Gastrocnemius medialis (tissue), 4 donors: ENCODE data around the gene PSMB3. TPM values are rescaled to one million over a fixed set of nuclear protein-coding genes. Genes with fewer than 3 reads are reported as not detected.
A peak's percentile ranks its signal among the peaks of the same experiment; 100 is the strongest.

ENCODE experiments used
- ATAC-seq, 2 donors: fragments of 150-250 bp; one replicate each; pipeline ENCODE4 v1.9.1; 2016
- DNase-seq, 2 donors: peaks; one replicate each; pipeline ENCODE4 v3.0.0-alpha.2; 2019
- H3K27ac ChIP-seq, 4 donors: fragments of 200-600 bp; sonication (generic); 1 replicate in 1 of 4; 2 replicates in 3 of 4; pipeline ENCODE4 v1.5.1; 2016 to 2018; ENCODE audit warnings: mild to moderate bottlenecking in 2 of 4, moderate library complexity in 1 of 4
- H3K27me3 ChIP-seq, 3 donors: fragments of 200-600 bp; sonication (generic) in 2 of 3; 1 replicate in 1 of 3; 2 replicates in 2 of 3; pipeline versions ENCODE4 v1.5.1 to v1.6.0; 2016 to 2019; ENCODE audit warnings: mild to moderate bottlenecking in 1 of 3, moderate library complexity in 1 of 3
- H3K36me3 ChIP-seq, 2 donors: fragments of 200-600 bp; sonication (generic) in 1 of 2; one replicate each; pipeline ENCODE4 v1.5.1; 2017 to 2018
- H3K4me1 ChIP-seq, 2 donors: fragments of 200-600 bp; sonication (generic) in 1 of 2; one replicate each; pipeline ENCODE4 v1.5.1; 2016 to 2017; ENCODE audit warnings: mild to moderate bottlenecking in 2 of 2
- H3K4me3 ChIP-seq, 4 donors: fragments of 200-600 bp; sonication (generic) in 3 of 4; 1 replicate in 1 of 4; 2 replicates in 3 of 4; pipeline ENCODE4 v1.5.1; 2016 to 2019; ENCODE audit warnings: mild to moderate bottlenecking in 2 of 4
- H3K9me3 ChIP-seq, 3 donors: fragments of 200-600 bp; sonication (generic) in 2 of 3; 1 replicate in 1 of 3; 2 replicates in 2 of 3; pipeline ENCODE4 v1.5.1; 2016 to 2019
- CTCF ChIP-seq, 5 experiments: fragments of 450-650 bp in 3 of 5; fragments of 200-600 bp in 2 of 5; sonication (generic) in 2 of 5; IDR thresholded peaks in 4 of 5; conservative IDR thresholded peaks in 1 of 5; 1 replicate in 4 of 5; 2 replicates in 1 of 5; pipeline ENCODE4 v1.5.1; 2016 to 2019; ENCODE audit warnings: antibody characterized with exemption in 5 of 5, mild to moderate bottlenecking in 3 of 5, moderate library complexity in 3 of 5
- POLR2A ChIP-seq, 2 donors: fragments of 450-650 bp; IDR thresholded peaks; one replicate each; pipeline ENCODE4 v1.6.1; 2017; ENCODE audit warnings: antibody characterized with exemption in 2 of 2, mild to moderate bottlenecking in 2 of 2, moderate library complexity in 2 of 2
- in situ Hi-C, 4 donors: fragments of 200-750 bp; cut with MboI; loops; one replicate each; pipeline versions ENCODE4 v1.15.0 to v1.8.0; 2017; ENCODE audit warnings: low sequenced_read_pairs in 4 of 4
- intact Hi-C: fragments of 100-400 bp; cut with DNase I; formaldehyde crosslinking; loops from one replicate; pipeline ENCODE4 v1.15.1; 2023; ENCODE audit warnings: low total_unique reads
- total RNA-seq, 4 donors: library from RNA; depleted of rRNA; stranded (reverse); fragments of >200 nt; gene quantifications; one replicate each; pipeline versions ENCODE4 v1.1.0 to v1.2.3, GENCODE V29; 2016

The PSMB3 gene
- total RNA-seq, 4 donors from 2014 or later: 211 to 334 (median 280) TPM

- Histone ChIP-seq H3K36me3 (no peaks in the 10 kb centered on the region), H3K9me3 (no peaks in the 10 kb centered on the region), H3K4me1 (peaks cover 24 to 28% of the 10 kb centered on the region in 2 donors), H3K27me3 (no peaks in the 10 kb centered on the region), H3K27ac (no peak overlapping the region), H3K4me3 (no peak overlapping the region)
- DNase-seq (no peak), ATAC-seq (no peak)
- TF ChIP-seq POLR2A (IDR thresholded peaks at IDR 0.05): no peak
- TF ChIP-seq CTCF (IDR thresholded peaks at IDR 0.05 in 4 of 5, conservative IDR thresholded peaks at IDR 0.05 in 1 of 5): no peak
- intact Hi-C loops: no loop called here
- in situ Hi-C loops: no loop called here
Observed at GRCh38 chr17:38740044-38740443, 12.5 kb upstream of the PSMB3 start.

GRCh38 chr17:38740806-38741205 lies 11.7 kb upstream of the PSMB3 start:
- no peak for ATAC-seq
- H3K27me3 ChIP-seq: no peaks in the 10 kb centered on the region
- H3K36me3 ChIP-seq: no peaks in the 10 kb centered on the region
- H3K9me3 ChIP-seq: no peaks in the 10 kb centered on the region
- H3K4me3 ChIP-seq: no peak overlapping the region
- H3K27ac ChIP-seq: no peak overlapping the region
- TF ChIP-seq CTCF (IDR thresholded peaks at IDR 0.05 in 4 of 5, conservative IDR thresholded peaks at IDR 0.05 in 1 of 5) (no peak), POLR2A (IDR thresholded peaks at IDR 0.05) (no peak)
- DNase-seq: no peak
- in situ Hi-C loops (no loop called here), intact Hi-C loops (no loop called here)
- H3K4me1 ChIP-seq: peaks cover 18 to 20% of the 10 kb centered on the region in 2 donors

GRCh38 chr17:38741461-38741860 lies 11.1 kb upstream of the PSMB3 start:
- no peaks in the 10 kb centered on the region for H3K9me3 ChIP-seq
- peaks cover 0 to 2% (median 0%) of the 10 kb centered on the region in 3 donors for H3K27me3 ChIP-seq
- ATAC-seq (no peak), DNase-seq (no peak)
- in situ Hi-C loops: no loop called here
- intact Hi-C loops: no loop called here
- H3K36me3 ChIP-seq: no peaks in the 10 kb centered on the region
- no peak overlapping the region for H3K4me3 ChIP-seq
- H3K4me1 ChIP-seq: peaks cover 18 to 24% of the 10 kb centered on the region in 2 donors
- TF ChIP-seq POLR2A (IDR thresholded peaks at IDR 0.05): no peak
- no peak for TF ChIP-seq CTCF (IDR thresholded peaks at IDR 0.05 in 4 of 5, conservative IDR thresholded peaks at IDR 0.05 in 1 of 5)
- peak overlapping the region in 3 of 4 donors; percentile 50 to 70 (median 53) for H3K27ac ChIP-seq

- TF ChIP-seq CTCF (IDR thresholded peaks at IDR 0.05 in 4 of 5, conservative IDR thresholded peaks at IDR 0.05 in 1 of 5) (no peak), POLR2A (IDR thresholded peaks at IDR 0.05) (peak in 1 of 2 donors; percentile 28)
- H3K4me1 ChIP-seq: peaks cover 18 to 27% of the 10 kb centered on the region in 2 donors
- no peak overlapping the region for H3K4me3 ChIP-seq
- H3K36me3 ChIP-seq: no peaks in the 10 kb centered on the region
- peak; percentile 76 to 79 for ATAC-seq
- peak; percentile 54 to 63 for DNase-seq
- peak overlapping the region; percentile 50 to 70 (median 60) for H3K27ac ChIP-seq
- intact Hi-C loops (no loop called here), in situ Hi-C loops (no loop called here)
- no peaks in the 10 kb centered on the region for H3K9me3 ChIP-seq
- H3K27me3 ChIP-seq: peaks cover 0 to 7% (median 4%) of the 10 kb centered on the region in 3 donors
Observed at GRCh38 chr17:38741921-38742410, 10.6 kb upstream of the PSMB3 start.
